Bone marrow (tissue), 2 donors: ENCODE data around the gene NSRP1.
"Not testable (repeated sequence)": the region's sequence is repeated elsewhere in the genome, so short reads cannot be mapped to it uniquely, and the experiment has no call there.

Source experiments
- DNase-seq, 2 donors: peaks; one replicate each; lab custom pipeline; 2025; lab: John Stamatoyannopoulos, UW

Gene NSRP1

GRCh38 chr17:30187573-30187972 lies 71.0 kb downstream of the NSRP1 start:
- no peak for DNase-seq

- DNase-seq, result no peak
Measured at GRCh38 chr17:30188211-30188939, 71.8 kb downstream of the NSRP1 start.

GRCh38 chr17:30191072-30191471 lies 74.5 kb downstream of the NSRP1 start:
- DNase-seq, result no peak

GRCh38 chr17:30196504-30196903 lies 79.9 kb downstream of the NSRP1 start:
- DNase-seq, result no peak

DNA sequence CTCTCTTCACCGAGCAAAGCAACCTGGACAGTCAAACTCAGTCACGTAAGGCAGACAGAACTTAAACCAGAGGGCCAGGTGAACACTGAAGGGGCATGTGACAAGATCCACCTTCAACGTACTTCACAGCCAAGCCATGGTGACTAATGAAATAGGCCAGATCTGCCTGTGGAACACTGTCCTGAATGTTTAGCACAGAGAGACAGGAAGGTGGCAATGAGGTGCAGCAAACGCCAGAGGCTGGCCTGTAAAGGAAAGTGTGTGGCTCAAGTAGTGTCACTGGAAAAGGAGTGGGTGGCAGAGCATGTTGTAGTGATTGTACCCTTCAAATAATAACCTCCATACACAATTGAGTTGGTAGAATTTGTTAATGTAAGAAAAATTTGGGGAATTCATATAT lies 80.8 kb downstream of the NSRP1 start:
- no peak for DNase-seq

DNA sequence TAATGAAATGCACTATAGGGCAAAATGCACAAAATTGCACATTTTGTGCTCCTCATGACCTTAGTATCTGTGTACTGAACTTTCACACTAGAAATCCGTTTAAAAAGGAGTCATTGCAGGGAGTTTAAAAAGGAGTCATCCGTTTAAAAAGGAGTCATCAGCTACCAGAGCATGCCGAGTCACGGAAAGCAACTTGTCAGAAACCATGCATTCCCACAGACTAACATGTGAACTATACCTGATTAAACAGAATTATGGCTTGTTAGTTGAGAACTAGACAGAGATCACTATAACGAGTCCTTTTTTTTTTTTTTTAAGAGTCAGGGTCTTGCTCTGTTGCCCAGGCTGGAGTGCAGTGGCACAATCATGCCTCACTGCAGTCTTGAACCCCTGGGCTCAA lies 83.0 kb downstream of the NSRP1 start:
- no peak for DNase-seq

DNA sequence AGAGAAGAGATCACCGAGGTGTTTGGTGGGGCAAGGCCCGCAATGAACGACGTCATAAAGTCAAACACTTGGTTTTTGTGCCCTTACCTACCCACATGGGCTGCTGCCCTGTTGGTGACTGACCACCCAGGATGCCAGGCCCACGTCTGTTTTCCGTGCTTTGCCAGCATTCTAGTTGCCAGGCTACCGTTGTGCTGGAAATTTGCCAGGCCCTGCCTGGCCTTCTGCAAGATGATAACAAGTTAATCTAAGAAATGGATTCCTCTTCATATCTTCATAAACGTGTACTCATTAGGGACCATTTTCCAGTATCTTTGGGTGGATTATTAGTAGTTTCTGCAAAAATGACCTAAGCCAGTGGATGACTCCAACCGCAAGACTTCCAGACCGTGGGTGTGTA lies 83.5 kb downstream of the NSRP1 start:
- no peak for DNase-seq

- not testable (repeated sequence) for DNase-seq
Measured at GRCh38 chr17:30200656-30201055, 84.0 kb downstream of the NSRP1 start.

- DNase-seq, result no peak
Measured at GRCh38 chr17:30203471-30203981, 86.9 kb downstream of the NSRP1 start.

- DNase-seq, result no peak
Measured at GRCh38 chr17:30207655-30208054, 91.0 kb downstream of the NSRP1 start.

DNA sequence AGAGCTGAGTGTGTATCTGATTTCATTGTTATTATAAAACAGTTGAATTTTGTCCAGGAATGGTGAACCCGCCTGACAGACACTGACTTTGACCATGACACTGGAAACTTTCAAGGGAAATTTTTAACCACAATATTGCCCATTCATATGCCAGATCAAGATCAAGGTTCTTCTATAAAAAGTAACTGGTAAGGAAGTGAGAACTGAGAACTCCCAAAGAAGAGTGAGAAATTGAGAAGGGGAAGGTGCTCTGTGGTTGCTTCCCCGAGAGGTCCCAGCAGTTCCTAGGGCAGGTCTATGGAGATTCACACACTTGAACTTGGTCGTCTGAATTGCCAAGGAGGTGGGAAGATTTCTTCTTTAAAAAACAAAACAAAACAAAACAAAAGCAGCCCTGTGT lies 91.6 kb downstream of the NSRP1 start:
- no peak for DNase-seq

DNA sequence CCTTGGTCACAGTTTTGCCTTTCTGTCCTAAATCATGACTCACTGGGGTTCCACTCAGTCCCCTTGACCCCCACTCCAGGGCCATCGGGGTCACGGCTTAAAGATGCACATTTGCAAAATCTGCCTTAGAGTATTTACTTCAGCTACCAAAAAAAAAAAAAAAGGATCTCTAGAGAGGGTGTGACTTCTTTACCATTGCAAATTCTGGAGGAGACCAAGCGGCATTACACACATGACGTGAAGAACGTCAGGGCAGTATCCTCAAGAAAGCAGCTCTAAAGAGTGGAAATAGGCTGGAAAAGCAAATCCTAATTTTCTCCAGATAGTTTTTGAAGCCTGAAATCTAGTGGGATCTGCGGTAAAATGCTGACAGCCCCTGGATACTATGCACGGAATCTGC lies 93.3 kb downstream of the NSRP1 start:
- DNase-seq, result no peak

GRCh38 chr17:30210366-30210765 lies 93.8 kb downstream of the NSRP1 start:
- no peak for DNase-seq

DNA sequence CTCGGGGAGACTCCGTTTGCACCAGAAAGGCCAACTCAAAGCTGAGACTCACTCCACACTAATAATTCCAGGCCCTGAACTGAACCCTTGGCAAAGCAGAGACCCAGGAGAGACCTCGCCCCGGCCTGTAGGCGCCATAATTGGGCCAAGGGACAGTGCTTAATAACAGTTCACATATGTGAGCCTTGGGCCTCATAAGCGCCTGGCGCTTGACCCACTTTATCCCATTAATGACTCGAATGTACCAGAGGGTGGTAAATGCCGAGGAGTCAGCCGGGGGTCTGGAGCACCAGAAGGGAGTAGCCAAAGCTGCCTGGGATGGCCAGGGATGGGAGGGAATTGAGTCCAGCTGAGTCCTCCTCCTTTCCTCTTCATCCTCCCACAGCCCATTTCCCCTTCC lies 94.3 kb downstream of the NSRP1 start:
- no peak for DNase-seq

DNA sequence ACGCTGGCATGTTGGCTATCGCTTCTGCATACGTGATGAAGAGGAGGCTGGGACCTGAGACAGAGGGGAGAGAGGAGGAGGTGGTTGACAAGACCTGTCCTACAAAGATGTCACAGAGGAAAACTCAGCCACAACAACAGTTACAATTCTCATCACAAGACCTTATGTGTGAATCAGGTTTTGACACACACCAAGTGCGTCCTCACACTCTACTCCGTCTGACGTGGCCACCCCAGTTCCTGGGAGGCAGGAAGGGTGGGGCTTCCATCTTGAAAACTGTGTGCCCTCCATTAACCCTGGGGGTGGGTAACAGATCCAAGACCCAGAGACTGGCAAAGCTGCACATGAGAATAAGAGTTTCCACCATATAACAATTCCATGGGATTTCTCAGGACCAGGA lies 94.8 kb downstream of the NSRP1 start:
- no peak for DNase-seq

- DNase-seq, result no peak
Measured at GRCh38 chr17:30212750-30213149, 96.1 kb downstream of the NSRP1 start.

DNA sequence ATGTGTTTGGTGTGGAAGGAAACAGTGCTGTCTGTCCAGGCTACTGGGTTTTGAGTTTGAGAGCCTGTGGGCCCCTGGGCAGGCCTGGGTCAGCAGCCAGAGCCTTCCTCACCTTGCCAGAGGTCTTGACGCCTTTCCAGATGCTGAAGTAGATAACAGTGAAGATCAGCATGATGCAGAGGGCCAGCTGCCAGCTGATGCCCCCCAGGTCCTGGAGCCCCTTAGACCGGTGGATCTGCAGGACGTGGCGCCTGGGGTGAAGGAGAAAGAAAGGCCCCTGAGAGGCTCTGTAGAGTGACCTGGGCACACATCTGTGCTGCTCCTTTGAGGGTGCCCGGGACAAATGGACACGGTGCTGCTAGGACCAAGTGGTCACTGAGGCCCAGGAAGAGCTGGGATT lies 100.4 kb downstream of the NSRP1 start:
- DNase-seq, result no peak

DNA sequence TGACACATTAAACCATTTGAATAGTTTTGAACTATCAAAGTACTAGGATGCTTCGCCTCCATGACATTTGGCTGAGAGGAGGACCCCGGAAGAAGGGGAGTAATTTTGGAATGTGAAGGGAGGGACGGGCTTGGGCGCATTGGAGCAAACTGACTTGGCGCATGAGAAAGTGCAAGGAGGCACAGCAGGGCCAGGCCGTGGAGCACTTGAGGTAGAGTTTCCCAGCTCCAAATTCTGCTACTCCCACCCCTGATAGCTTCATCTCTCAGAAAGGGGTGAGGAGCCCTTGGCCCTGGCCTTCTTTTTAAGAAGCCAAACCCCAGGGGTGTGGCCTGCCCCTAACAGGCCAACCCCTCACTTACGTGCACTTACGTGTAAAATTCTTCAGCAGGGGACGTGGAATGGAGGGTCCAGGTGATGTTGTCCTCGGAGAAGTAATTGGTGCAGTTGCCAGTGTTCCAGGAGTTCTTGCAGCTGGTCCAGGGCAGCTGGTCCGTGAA lies 101.2 kb downstream of the NSRP1 start:
- DNase-seq, result no peak

DNA sequence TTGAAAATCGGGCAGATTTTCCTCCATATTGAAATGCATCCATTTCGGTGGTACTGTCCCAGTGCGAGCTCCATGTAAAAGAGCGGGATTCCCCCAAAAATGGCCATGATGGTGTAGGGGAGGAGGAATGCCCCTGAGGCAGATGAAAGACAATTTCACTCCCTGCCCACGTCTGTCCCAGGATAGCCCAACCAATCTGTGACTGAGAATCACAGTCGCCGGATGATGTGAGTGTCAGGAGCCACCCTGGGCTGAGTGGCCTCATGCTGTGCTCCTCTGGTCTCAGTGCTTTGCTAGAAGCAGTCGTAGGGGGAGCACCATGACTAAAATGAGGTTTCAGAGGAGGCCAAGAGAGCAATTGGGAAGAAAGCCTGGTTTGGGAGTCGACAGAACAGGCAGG lies 102.2 kb downstream of the NSRP1 start:
- no peak for DNase-seq

- DNase-seq, result no peak
Measured at GRCh38 chr17:30219315-30219714, 102.7 kb downstream of the NSRP1 start.

- no peak for DNase-seq
Measured at GRCh38 chr17:30219833-30220232, 103.2 kb downstream of the NSRP1 start.

GRCh38 chr17:30220414-30220813 lies 103.8 kb downstream of the NSRP1 start:
- DNase-seq, result no peak

- DNase-seq, result no peak
Measured at GRCh38 chr17:30221346-30221745, 104.7 kb downstream of the NSRP1 start.

GRCh38 chr17:30222251-30222650 lies 105.6 kb downstream of the NSRP1 start:
- no peak for DNase-seq
